ENCODE results near the gene ACOXL. TPM values are rescaled to one million over a fixed set of nuclear protein-coding genes. Genes with fewer than 3 reads are reported as not detected.

The ACOXL gene
- total and polyA plus RNA-seq, 9 of the 15 experiments (the other 6 are each of a cell fraction or from before 2014, with no cell fraction given): 0.31 to 0.56 TPM; not detected in 7

DNA sequence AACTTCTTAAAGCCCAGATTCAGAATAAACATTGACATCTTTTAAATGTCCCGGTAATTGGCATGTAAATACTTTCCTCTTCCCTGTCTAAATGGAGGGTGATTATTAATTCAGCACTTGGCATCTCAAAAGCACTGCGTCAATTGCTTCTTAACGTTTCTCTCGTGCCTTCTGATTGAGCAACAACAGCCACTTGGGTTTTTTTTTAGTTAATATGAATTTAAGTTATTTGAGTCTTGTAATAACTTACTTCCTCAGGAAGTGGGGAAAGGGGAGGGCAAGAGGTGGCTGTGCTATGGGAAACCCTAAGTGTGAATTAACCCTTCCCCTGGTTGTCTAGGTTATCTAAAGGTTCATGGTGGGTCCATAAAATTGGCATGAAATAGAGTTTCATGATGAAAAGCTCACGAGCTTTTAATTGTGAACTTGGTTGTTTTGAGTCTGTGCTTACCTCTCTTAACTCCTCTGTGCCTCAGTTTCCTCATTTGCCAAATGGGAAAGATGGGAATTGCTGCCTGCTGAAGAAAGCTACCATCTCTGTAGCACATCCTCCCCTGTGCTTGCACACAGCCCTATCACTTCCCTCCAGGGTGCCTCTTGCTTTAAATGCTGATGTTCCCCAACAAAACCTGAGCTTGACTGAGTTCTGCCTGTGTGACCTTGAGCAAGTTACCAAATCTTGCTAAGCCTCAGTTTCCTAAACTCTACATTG is 262.0 kb downstream of the ACOXL start (continued):
- TF ChIP-seq, protein P1, sequence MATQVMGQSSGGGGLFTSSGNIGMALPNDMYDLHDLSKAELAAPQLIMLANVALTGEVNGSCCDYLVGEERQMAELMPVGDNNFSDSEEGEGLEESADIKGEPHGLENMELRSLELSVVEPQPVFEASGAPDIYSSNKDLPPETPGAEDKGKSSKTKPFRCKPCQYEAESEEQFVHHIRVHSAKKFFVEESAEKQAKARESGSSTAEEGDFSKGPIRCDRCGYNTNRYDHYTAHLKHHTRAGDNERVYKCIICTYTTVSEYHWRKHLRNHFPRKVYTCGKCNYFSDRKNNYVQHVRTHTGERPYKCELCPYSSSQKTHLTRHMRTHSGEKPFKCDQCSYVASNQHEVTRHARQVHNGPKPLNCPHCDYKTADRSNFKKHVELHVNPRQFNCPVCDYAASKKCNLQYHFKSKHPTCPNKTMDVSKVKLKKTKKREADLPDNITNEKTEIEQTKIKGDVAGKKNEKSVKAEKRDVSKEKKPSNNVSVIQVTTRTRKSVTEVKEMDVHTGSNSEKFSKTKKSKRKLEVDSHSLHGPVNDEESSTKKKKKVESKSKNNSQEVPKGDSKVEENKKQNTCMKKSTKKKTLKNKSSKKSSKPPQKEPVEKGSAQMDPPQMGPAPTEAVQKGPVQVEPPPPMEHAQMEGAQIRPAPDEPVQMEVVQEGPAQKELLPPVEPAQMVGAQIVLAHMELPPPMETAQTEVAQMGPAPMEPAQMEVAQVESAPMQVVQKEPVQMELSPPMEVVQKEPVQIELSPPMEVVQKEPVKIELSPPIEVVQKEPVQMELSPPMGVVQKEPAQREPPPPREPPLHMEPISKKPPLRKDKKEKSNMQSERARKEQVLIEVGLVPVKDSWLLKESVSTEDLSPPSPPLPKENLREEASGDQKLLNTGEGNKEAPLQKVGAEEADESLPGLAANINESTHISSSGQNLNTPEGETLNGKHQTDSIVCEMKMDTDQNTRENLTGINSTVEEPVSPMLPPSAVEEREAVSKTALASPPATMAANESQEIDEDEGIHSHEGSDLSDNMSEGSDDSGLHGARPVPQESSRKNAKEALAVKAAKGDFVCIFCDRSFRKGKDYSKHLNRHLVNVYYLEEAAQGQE (IDR thresholded peaks at IDR 0.05; ENCODE audit: borderline replicate concordance): no peak
- TF ChIP-seq, protein P1 (CRISPR knock-in tag; IDR thresholded peaks at IDR 0.05; ENCODE audit: low read depth): no peak
- TF ChIP-seq PCBP2 (IDR thresholded peaks at IDR 0.05; ENCODE audit: low read depth, low read length, poor library complexity, severe bottlenecking): no peak
- TF ChIP-seq SPI1 (IDR thresholded peaks at IDR 0.05; ENCODE audit: borderline replicate concordance, low read depth, low read length): no peak
- TF ChIP-seq, protein P2, sequence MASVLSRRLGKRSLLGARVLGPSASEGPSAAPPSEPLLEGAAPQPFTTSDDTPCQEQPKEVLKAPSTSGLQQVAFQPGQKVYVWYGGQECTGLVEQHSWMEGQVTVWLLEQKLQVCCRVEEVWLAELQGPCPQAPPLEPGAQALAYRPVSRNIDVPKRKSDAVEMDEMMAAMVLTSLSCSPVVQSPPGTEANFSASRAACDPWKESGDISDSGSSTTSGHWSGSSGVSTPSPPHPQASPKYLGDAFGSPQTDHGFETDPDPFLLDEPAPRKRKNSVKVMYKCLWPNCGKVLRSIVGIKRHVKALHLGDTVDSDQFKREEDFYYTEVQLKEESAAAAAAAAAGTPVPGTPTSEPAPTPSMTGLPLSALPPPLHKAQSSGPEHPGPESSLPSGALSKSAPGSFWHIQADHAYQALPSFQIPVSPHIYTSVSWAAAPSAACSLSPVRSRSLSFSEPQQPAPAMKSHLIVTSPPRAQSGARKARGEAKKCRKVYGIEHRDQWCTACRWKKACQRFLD (CRISPR knock-in tag; IDR thresholded peaks at IDR 0.05): no peak
- TF ChIP-seq ZKSCAN8 (CRISPR knock-in tag; IDR thresholded peaks at IDR 0.05): no peak

Data from K562 (cell line).